GM12873 (cell line): ENCODE measurements around the gene MAFB.

Experiments used
- CTCF ChIP-seq: IDR thresholded peaks from 2 replicates; pipeline ENCODE4 v1.5.1; 2012; ENCODE audit warnings: low read depth, mild to moderate bottlenecking, moderate library complexity, low read length, control low read depth; ENCODE audit not compliant: insufficient read depth; ENCODE audit errors: missing control alignments

MAFB gene

GRCh38 chr20:40702504-40702903 lies 13.5 kb upstream of the MAFB start:
- TF ChIP-seq CTCF = peak; percentile 26

GRCh38 chr20:40698744-40699143 lies 9.7 kb upstream of the MAFB start:
- TF ChIP-seq CTCF = no peak

- no peak for TF ChIP-seq CTCF
Measured at GRCh38 chr20:40698281-40698680, 9.2 kb upstream of the MAFB start.

GRCh38 chr20:40697541-40697940 lies 8.5 kb upstream of the MAFB start:
- TF ChIP-seq CTCF = no peak

- TF ChIP-seq CTCF = no peak
Measured at GRCh38 chr20:40695214-40695613, 6.2 kb upstream of the MAFB start.

GRCh38 chr20:40694246-40694645 lies 5.2 kb upstream of the MAFB start:
- no peak for TF ChIP-seq CTCF

GRCh38 chr20:40692240-40693011 lies 3.4 kb upstream of the MAFB start:
- no peak for TF ChIP-seq CTCF
